Measurements from ENCODE around the gene CTCF. TPM values are rescaled to one million over a fixed set of nuclear protein-coding genes. Genes with fewer than 3 reads are reported as not detected.

Gene CTCF
- total RNA-seq, 2 donors from 2014 or later: 24.5 to 31.6 TPM

- Histone ChIP-seq H3K36me3 (no peaks in the 10 kb centered on the region), H3K27ac (peak overlapping the region; percentile 95), H3K4me3 (peak overlapping the region; percentile 86 to 94), H3K4me1 (peaks cover 0 to 31% of the 10 kb centered on the region in 2 donors), H3K27me3 (no peaks in the 10 kb centered on the region), H3K9me3 (no peaks in the 10 kb centered on the region)
- DNase-seq (ENCODE audit: low spot score): no peak
- no peak for TF ChIP-seq CTCF (IDR thresholded peaks at IDR 0.05)
Measured at GRCh38 chr16:67667453-67667816, 105.1 kb downstream of the CTCF start.

- Histone ChIP-seq H3K36me3 (no peaks in the 10 kb centered on the region), H3K9me3 (no peaks in the 10 kb centered on the region), H3K4me1 (peaks cover 0 to 36% of the 10 kb centered on the region in 2 donors), H3K27ac (peak overlapping the region; percentile 95), H3K27me3 (no peaks in the 10 kb centered on the region), H3K4me3 (peak overlapping the region; percentile 86 to 94)
- DNase-seq (ENCODE audit: low spot score): peak; percentile 94
- TF ChIP-seq CTCF (IDR thresholded peaks at IDR 0.05): peak; percentile 72 to 90
Measured at GRCh38 chr16:67667817-67668494, 105.6 kb downstream of the CTCF start.

- Histone ChIP-seq H3K36me3 (no peaks in the 10 kb centered on the region), H3K4me1 (peaks cover 0 to 43% of the 10 kb centered on the region in 2 donors), H3K9me3 (no peaks in the 10 kb centered on the region), H3K4me3 (no peak overlapping the region), H3K27ac (no peak overlapping the region), H3K27me3 (no peaks in the 10 kb centered on the region)
- no peak for TF ChIP-seq CTCF (IDR thresholded peaks at IDR 0.05)
- DNase-seq (ENCODE audit: low spot score): no peak
Measured at GRCh38 chr16:67668495-67669157, 106.3 kb downstream of the CTCF start.

- H3K36me3 ChIP-seq: no peaks in the 10 kb centered on the region
- no peak overlapping the region for H3K27ac ChIP-seq
- H3K27me3 ChIP-seq: no peaks in the 10 kb centered on the region
- no peaks in the 10 kb centered on the region for H3K9me3 ChIP-seq
- DNase-seq (ENCODE audit: low spot score): no peak
- H3K4me3 ChIP-seq: no peak overlapping the region
- TF ChIP-seq CTCF (IDR thresholded peaks at IDR 0.05): no peak
- peaks cover 0 to 52% of the 10 kb centered on the region in 2 donors for H3K4me1 ChIP-seq
Measured at GRCh38 chr16:67669499-67670101, 107.3 kb downstream of the CTCF start.

GRCh38 chr16:67672306-67672705, 110.0 kb downstream of the CTCF start:
- TF ChIP-seq CTCF (IDR thresholded peaks at IDR 0.05): no peak
- H3K27ac ChIP-seq: no peak overlapping the region
- no peak overlapping the region for H3K4me3 ChIP-seq
- H3K27me3 ChIP-seq: no peaks in the 10 kb centered on the region
- H3K9me3 ChIP-seq: no peaks in the 10 kb centered on the region
- DNase-seq (ENCODE audit: low spot score): no peak
- no peaks in the 10 kb centered on the region for H3K36me3 ChIP-seq
- H3K4me1 ChIP-seq: peaks cover 0 to 39% of the 10 kb centered on the region in 2 donors

Measured in right atrium auricular region (tissue), 2 donors.